ENCODE data around the gene CORO2B.
"Not testable (repeated sequence)": the region's sequence is repeated elsewhere in the genome, so short reads cannot be mapped to it uniquely, and the experiment has no call there.

CORO2B gene

DNA sequence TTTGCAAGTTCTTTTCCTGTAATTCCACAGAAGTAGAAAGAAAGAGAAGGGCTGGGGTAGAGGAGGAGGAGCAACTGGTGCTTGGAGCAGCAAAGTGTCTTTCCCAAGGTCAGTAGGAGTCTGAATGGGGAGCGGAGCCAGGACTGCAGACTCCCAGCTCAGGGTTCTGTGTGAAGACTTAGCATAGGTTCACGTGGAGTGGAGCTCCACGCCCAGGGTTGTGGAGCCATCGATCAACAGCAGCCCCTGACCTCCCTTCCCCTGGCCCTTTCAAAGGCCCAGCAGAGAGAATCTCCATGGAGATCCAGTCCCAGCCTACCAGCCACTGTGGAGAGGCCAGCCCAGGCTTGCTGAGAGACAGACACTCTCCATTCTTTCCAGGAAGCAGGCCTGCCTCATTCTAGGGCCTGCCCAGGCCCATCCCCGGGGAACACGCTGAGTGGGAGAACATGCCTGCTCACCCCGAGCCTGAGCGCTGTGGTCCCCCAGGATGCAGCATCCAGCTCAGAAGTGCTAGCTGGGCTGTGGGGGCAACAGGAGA lies 62.1 kb downstream of the CORO2B start:
- H3K4me3 Mint-ChIP-seq = no peak overlapping the region
- no peaks in the 10 kb centered on the region for H3K36me3 Mint-ChIP-seq

DNA sequence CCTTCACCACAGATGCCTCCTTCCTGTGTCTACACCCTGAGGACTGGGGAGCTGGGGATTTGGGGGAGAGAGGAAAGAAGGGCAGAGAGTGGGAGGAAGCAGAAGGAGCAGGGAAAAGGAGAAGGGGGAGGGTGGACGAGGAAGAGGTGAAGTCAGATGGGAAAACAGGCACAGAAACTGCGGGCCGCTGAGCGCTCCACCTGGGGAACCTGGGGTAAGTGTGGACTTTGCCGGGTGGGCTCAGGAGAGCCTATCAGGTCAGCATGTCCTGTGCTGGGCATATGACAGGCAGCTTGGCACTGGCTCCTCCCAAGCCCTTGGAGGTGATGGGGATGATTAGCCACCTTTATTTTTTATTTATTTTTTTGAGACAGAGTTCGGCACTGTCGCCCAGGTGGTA lies 62.6 kb downstream of the CORO2B start:
- Mint-ChIP-seq H3K27ac (no peak overlapping the region), H3K36me3 (no peaks in the 10 kb centered on the region), H3K27me3 (no peaks in the 10 kb centered on the region), H3K4me3 (no peak overlapping the region), H3K9me3 (ENCODE audit: low read depth) (no peaks in the 10 kb centered on the region), H3K4me1 (ENCODE audit: low read depth) (no peaks in the 10 kb centered on the region)

More for the DNA sequence above, 62.1 kb downstream of the CORO2B start:
- no peak overlapping the region for H3K27ac Mint-ChIP-seq
- H3K27me3 Mint-ChIP-seq = no peaks in the 10 kb centered on the region
- H3K9me3 Mint-ChIP-seq (ENCODE audit: low read depth) = no peaks in the 10 kb centered on the region
- no peaks in the 10 kb centered on the region for H3K4me1 Mint-ChIP-seq (ENCODE audit: low read depth)

DNA sequence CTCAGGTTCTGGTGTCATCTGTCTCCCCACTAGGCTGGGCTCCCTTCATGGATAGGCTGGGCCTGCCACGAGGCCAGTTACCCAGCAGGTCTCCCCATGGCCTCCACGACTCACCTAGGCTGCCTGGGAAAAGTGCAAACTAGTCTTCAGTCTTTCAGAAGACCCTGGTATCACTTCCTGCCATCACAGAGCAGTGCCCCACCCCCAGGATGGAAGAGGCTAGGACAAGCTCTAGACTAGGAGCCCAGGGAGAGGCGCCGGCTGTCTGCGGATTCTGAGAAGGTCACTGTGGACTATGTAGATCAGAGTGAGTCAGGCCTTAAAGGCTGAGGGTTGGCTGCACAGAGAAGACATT lies 63.7 kb downstream of the CORO2B start:
- Mint-ChIP-seq H3K4me3 (no peak overlapping the region), H3K27ac (no peak overlapping the region), H3K9me3 (ENCODE audit: low read depth) (no peaks in the 10 kb centered on the region), H3K4me1 (ENCODE audit: low read depth) (no peaks in the 10 kb centered on the region), H3K36me3 (no peaks in the 10 kb centered on the region), H3K27me3 (no peaks in the 10 kb centered on the region)

DNA sequence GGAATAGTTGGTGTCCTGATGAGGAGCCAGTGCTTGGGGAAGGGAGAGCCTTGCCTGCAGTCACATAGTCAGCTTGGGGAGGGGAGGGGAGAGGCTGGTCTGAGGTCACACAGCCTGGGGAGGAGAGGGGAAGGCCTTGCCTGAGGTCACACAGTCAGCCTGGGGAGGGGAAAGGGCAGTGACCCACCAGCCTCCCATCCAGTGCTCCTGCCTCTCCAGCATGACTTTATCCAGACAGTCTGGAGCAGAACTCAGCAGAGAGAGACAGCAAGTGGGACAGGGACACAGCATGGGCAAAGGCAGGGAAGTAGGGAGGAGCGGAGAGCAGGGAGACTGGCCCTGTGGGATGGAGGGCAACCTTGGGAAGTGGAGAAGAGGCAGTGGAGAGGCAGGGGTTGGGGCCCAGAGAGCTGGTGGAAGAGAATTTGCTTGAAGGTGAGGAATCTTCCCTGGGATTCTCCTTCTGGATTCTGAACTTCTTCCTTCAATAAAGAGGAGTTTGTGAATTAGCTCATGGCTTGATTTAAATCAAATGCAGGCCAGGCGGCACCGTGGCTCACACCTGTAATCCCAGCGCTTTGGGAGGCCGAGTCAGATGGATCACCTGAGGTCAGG lies 64.5 kb downstream of the CORO2B start:
- H3K27me3 Mint-ChIP-seq = no peaks in the 10 kb centered on the region
- H3K4me3 Mint-ChIP-seq = no peak overlapping the region
- H3K27ac Mint-ChIP-seq = no peak overlapping the region
- no peaks in the 10 kb centered on the region for H3K9me3 Mint-ChIP-seq (ENCODE audit: low read depth)
- H3K4me1 Mint-ChIP-seq (ENCODE audit: low read depth) = no peaks in the 10 kb centered on the region
- H3K36me3 Mint-ChIP-seq = no peaks in the 10 kb centered on the region

DNA sequence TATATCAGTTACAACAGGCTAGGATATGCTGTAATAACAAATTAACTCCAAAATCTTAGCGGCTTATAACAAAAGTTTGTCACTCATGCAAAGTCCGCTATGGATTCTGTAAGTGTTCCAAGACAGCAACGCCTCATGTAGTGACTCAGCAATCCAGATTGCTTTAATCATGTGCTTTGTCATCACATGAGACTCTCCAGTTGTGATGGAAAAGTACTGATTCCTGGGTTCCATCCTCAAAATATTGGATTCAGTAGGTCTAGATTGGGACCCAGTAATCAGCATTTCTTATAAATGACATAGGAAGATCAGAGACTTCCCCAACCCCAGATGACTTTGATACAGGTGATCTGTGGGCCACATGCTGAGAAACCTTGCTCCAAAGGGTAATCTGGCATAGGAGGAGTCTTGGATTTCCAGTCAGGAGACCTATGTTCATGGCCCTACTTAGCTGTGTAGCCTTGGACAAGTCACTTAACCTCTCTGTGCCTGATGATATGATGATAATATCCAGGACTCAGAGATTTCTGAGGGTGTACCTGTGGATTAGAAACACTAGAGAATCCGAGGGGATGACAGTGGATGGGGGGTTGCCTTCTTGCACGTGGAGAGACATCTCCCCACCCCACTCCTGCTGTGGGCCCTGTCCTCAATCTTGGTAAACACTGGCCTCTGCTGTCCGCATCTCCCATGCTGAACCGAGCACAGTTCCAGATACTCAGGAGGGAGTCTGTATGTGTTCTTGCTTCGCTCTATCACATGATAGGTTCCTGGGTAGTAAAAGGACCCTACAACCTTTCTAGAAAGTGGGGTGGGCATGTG lies 65.5 kb downstream of the CORO2B start:
- H3K9me3 Mint-ChIP-seq (ENCODE audit: low read depth) = no peaks in the 10 kb centered on the region
- H3K4me3 Mint-ChIP-seq = no peak overlapping the region
- no peaks in the 10 kb centered on the region for H3K4me1 Mint-ChIP-seq (ENCODE audit: low read depth)
- no peaks in the 10 kb centered on the region for H3K27me3 Mint-ChIP-seq
- H3K36me3 Mint-ChIP-seq = no peaks in the 10 kb centered on the region
- no peak overlapping the region for H3K27ac Mint-ChIP-seq

DNA sequence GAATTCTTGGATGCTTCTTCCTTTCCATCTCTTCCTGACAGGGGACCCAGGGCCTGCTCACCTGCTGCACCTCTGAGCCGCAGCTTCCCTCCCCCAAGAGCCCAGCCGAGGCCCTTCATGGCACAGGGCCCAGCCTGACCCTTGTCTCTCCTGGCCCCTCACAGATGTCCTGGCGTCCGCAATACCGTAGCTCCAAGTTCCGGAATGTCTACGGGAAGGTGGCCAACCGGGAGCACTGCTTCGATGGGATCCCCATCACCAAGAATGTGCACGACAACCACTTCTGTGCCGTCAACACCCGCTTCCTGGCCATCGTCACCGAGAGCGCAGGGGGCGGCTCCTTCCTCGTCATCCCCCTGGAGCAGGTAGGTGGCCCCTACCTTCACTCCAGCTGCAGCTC lies 66.2 kb downstream of the CORO2B start:
- no peaks in the 10 kb centered on the region for H3K9me3 Mint-ChIP-seq (ENCODE audit: low read depth)
- no peak overlapping the region for H3K4me3 Mint-ChIP-seq
- H3K36me3 Mint-ChIP-seq = no peaks in the 10 kb centered on the region
- no peaks in the 10 kb centered on the region for H3K27me3 Mint-ChIP-seq
- no peak overlapping the region for H3K27ac Mint-ChIP-seq
- no peaks in the 10 kb centered on the region for H3K4me1 Mint-ChIP-seq (ENCODE audit: low read depth)

DNA sequence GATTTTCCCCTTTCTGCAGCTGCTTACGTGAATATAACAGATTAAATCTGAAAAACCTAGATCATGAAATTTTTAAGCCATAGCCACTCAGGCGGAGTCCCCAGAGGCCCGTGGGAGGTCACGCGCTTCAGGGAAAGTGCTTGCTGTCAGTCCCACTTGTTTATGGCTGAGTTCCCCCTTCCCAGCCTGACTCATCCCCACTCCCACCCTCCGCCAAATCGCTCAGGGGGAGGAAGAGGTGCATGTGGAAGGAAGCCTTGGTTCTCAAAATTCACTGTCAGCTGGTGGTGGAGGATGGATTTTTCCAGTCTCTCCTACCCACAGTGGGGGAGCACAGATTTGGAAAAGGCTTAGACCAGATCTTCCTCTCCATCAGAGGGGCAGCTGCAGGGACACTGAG lies 67.4 kb downstream of the CORO2B start:
- Mint-ChIP-seq H3K9me3 (ENCODE audit: low read depth) (no peaks in the 10 kb centered on the region), H3K27ac (no peak overlapping the region), H3K4me1 (ENCODE audit: low read depth) (no peaks in the 10 kb centered on the region), H3K27me3 (no peaks in the 10 kb centered on the region), H3K4me3 (no peak overlapping the region), H3K36me3 (no peaks in the 10 kb centered on the region)

DNA sequence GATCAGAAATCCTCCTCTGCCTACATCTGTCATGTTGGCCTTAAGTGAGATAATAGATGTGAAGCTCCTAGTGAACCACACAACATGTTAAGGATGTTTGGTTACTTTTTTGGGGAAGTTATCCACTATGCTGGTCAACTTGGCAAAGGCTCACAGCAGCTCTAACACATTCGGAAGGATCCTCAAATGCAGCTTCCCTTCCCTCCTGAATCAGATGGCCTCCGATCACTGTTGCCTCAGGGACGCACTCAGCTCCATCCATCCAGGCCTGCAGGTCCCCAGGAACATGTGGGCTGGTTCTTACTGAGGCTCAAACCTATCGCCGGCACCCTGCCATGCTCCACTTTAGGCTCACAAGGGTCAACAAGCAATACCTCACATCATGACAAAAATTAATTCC lies 67.9 kb downstream of the CORO2B start:
- no peaks in the 10 kb centered on the region for H3K36me3 Mint-ChIP-seq
- H3K9me3 Mint-ChIP-seq (ENCODE audit: low read depth) = no peaks in the 10 kb centered on the region
- no peak overlapping the region for H3K4me3 Mint-ChIP-seq
- no peak overlapping the region for H3K27ac Mint-ChIP-seq
- H3K27me3 Mint-ChIP-seq = no peaks in the 10 kb centered on the region
- H3K4me1 Mint-ChIP-seq (ENCODE audit: low read depth) = no peaks in the 10 kb centered on the region

DNA sequence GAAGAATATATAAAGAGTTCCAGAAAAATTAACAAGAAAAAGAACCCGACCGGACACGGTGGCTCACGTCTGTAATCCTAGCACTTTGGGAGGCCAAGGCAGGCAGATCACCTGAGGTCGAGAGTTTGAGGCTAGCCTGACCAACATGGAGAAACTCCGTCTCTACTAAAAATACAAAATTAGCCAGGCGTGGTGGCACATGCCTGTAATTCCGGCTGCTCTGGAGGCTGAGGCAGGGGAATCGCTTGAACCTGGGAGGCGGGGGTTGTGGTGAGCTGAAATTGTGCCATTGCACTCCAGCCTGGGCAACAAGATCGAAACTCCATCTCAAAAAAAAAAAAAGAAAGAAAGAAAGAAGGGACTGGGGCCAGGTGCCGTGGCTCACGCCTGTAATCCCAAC lies 68.6 kb downstream of the CORO2B start:
- not testable (repeated sequence) for H3K27me3 Mint-ChIP-seq; H3K27ac Mint-ChIP-seq; H3K4me3 Mint-ChIP-seq; H3K36me3 Mint-ChIP-seq; H3K4me1 Mint-ChIP-seq (ENCODE audit: low read depth); H3K9me3 Mint-ChIP-seq (ENCODE audit: low read depth)

DNA sequence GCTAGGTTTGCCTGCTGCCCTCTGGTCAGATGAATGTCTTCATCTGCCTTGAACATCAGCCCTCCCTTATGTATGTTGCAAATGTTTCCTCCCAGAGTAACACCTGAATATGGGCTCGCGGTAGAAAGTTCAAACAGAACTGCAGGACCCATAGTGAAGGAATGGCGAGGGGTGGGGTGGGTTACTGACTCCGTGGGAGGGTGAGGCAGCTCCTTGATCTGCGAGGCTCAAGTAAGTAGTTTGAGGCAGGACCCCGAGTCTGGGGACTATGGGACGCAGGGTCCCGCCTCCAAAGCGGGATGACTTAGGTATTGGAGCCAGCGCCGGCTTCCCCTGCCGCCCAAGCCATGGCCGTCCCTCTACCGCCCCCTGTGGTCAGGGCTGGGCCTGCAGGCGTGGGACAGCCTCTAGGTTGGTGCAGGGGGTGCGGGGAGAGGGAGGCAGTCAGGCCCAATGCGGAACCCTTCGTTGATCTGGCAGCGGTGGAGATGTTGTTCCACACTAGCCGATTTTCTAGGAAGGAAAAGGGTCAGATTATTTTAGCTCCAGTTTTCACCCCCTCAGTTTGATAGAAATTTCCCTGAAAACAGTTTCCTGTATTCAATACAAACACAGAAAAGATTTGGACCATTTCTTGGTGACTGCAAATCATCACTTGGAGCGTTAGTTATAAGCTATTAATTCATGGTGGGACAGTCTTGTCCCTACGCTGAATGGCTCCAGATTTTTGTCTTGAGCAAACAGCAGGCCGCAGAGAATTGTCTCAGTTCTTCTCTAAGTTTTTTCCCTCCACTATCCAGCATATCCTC lies 72.3 kb downstream of the CORO2B start:
- no peaks in the 10 kb centered on the region for H3K4me1 Mint-ChIP-seq (ENCODE audit: low read depth)
- H3K4me3 Mint-ChIP-seq = no peak overlapping the region
- H3K9me3 Mint-ChIP-seq (ENCODE audit: low read depth) = no peaks in the 10 kb centered on the region
- no peaks in the 10 kb centered on the region for H3K36me3 Mint-ChIP-seq
- H3K27me3 Mint-ChIP-seq = no peaks in the 10 kb centered on the region
- no peak overlapping the region for H3K27ac Mint-ChIP-seq

DNA sequence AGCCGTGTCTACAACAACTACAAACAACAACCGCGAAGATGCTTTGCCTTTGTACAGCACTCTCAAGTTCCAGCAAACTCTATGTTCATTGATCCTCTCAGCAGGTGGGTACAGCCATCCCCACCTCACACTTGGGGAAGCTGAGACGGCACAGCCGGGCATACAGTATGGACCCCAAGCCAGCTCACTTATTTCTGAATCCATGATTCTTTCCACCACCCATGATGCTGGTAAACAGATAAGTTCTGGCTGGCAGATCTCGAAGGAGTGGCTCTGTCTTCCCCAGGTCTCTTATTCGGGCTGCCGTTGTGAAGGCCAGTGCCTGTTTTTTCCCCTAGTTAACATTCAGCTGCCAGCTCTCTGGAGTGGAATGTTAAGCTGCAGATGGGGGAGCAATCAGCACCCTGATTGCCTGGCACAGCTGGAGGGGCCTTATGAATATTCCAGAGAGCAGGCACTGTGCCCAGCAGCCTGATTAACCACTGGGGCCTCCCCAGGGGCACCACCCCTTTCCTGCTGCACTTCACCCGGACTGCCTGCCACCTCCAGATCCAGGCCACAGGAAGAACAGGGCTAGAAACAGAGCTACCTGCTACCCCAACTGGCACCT lies 73.2 kb downstream of the CORO2B start:
- Mint-ChIP-seq H3K27me3 (no peaks in the 10 kb centered on the region), H3K36me3 (no peaks in the 10 kb centered on the region), H3K27ac (no peak overlapping the region), H3K4me1 (ENCODE audit: low read depth) (no peaks in the 10 kb centered on the region), H3K4me3 (no peak overlapping the region), H3K9me3 (ENCODE audit: low read depth) (no peaks in the 10 kb centered on the region)

DNA sequence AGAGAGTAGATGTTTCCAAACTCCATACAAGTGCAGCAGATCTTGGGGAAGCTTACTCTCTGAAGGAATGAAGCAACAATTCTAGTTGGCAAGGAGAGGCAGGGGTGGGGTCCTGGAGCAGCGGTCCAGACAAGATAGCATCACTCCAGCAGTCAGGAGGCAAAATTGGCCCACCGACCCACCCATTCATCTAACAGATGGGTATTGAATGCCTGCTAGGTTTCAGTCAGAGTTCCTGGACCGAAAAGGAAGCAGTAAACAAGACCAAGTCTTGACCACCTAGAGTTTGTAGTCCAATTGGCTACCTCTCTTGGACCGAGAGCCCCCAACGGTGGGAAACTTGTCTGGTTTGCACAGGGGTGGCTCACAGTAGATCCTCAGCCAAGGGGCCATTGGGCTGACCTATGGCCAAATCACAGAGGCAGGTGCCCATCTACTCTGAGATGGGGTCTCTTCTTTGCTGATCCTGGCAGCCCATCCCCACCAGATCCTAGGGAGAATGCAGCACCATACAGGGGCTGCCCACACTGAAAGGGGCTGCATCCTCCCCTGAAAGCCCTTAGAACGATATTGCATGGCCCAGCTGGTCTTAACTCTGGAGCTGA lies 74.3 kb downstream of the CORO2B start:
- Mint-ChIP-seq H3K27ac (no peak overlapping the region), H3K27me3 (no peaks in the 10 kb centered on the region), H3K9me3 (ENCODE audit: low read depth) (no peaks in the 10 kb centered on the region), H3K36me3 (no peaks in the 10 kb centered on the region), H3K4me3 (no peak overlapping the region), H3K4me1 (ENCODE audit: low read depth) (no peaks in the 10 kb centered on the region)

DNA sequence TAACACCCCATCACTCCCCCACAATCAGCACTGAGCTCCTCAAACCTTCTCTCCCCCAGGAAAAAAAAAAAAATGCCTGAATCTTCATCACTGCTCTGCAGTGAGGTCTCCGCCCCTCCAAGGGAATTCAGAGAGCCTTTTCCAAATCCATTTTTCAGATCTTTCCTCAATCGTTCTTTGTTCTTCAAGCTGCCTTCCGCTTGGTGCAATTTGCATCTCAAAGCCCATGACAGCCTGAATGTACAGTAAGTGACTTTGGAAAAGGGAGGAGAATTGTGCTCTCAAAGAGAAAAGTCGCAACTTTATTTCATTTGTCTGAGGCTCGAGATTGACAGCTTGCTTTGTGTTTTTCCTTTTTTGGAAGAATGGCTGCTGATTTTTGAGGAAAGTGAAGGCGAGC lies 75.0 kb downstream of the CORO2B start:
- H3K27ac Mint-ChIP-seq = no peak overlapping the region
- no peak overlapping the region for H3K4me3 Mint-ChIP-seq
- H3K36me3 Mint-ChIP-seq = no peaks in the 10 kb centered on the region

DNA sequence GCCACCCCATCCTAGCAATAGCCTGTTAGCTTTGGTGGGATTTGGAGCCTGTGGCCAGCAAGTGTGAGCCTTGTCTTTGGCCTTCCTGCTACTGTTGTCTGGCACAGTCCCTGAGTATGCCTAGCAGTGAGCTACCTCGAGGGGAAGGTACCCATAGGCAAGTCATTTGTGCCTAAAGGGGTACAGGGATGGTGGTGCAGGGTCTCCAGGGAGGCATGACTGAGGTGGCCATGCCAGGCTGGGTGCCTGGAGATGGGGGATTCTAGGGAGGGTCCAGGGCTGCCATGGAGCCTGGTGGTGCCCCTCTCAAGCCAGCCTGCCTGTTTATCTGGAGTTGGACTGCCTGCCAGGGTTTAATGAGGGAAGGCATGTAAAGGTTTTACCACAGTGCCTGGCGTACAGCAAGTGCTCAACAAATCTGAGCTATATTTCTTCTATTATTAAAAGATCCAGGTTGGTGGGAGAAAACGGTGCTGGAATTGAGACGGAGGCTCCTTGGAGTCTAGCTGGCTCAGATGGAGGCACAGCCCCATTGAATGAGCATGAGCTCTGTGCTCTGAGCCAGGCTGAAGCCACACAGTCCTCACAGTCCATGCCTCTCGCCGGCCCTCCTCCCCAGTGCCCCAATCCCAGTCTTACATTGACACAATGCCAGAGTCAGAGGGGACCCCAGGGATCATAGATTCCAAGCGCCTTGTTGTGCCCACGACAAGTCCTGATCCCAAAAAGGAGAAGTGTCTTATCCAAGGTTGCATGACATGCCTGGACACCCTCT lies 76.2 kb downstream of the CORO2B start:
- Mint-ChIP-seq H3K36me3 (no peaks in the 10 kb centered on the region), H3K4me3 (no peak overlapping the region), H3K27ac (no peak overlapping the region), H3K9me3 (ENCODE audit: low read depth) (no peaks in the 10 kb centered on the region), H3K27me3 (no peaks in the 10 kb centered on the region), H3K4me1 (ENCODE audit: low read depth) (no peaks in the 10 kb centered on the region)

More for the DNA sequence above, 75.0 kb downstream of the CORO2B start:
- H3K9me3 Mint-ChIP-seq (ENCODE audit: low read depth) = no peaks in the 10 kb centered on the region
- H3K4me1 Mint-ChIP-seq (ENCODE audit: low read depth) = no peaks in the 10 kb centered on the region
- H3K27me3 Mint-ChIP-seq = no peaks in the 10 kb centered on the region
